Neuron (in vitro differentiated cells): ENCODE results near the gene CDY1.
"Not testable (repeated sequence)": the region's sequence is repeated elsewhere in the genome, so short reads cannot be mapped to it uniquely, and the experiment has no call there.

Experiments
- H2AFZ ChIP-seq: one replicate; pipeline ENCODE4 v1.6.1; 2013; ENCODE audit warnings: low read depth, mild to moderate bottlenecking, inconsistent platforms, low read length, moderate library complexity
- H3K27me3 ChIP-seq: one replicate; pipeline ENCODE4 v1.6.1; 2013; ENCODE audit warnings: low read length; ENCODE audit not compliant: insufficient read depth
- H3K36me3 ChIP-seq: one replicate; pipeline ENCODE4 v1.6.1; 2013; ENCODE audit warnings: low read length; ENCODE audit not compliant: insufficient read depth
- H3K4me1 ChIP-seq: one replicate; pipeline ENCODE4 v1.6.1; 2013; ENCODE audit warnings: low read length; ENCODE audit not compliant: insufficient read depth
- H3K4me3 ChIP-seq: 2 replicates; pipeline ENCODE4 v1.5.1; 2013; ENCODE audit warnings: mild to moderate bottlenecking, low read length, moderate library complexity
- H3K9me3 ChIP-seq: one replicate; pipeline ENCODE4 v1.6.1; 2013; ENCODE audit warnings: low read length

Gene CDY1, protein sequence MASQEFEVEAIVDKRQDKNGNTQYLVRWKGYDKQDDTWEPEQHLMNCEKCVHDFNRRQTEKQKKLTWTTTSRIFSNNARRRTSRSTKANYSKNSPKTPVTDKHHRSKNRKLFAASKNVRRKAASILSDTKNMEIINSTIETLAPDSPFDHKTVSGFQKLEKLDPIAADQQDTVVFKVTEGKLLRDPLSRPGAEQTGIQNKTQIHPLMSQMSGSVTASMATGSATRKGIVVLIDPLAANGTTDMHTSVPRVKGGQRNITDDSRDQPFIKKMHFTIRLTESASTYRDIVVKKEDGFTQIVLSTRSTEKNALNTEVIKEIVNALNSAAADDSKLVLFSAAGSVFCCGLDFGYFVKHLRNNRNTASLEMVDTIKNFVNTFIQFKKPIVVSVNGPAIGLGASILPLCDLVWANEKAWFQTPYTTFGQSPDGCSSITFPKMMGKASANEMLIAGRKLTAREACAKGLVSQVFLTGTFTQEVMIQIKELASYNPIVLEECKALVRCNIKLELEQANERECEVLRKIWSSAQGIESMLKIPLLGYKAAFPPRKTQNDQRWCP

DNA sequence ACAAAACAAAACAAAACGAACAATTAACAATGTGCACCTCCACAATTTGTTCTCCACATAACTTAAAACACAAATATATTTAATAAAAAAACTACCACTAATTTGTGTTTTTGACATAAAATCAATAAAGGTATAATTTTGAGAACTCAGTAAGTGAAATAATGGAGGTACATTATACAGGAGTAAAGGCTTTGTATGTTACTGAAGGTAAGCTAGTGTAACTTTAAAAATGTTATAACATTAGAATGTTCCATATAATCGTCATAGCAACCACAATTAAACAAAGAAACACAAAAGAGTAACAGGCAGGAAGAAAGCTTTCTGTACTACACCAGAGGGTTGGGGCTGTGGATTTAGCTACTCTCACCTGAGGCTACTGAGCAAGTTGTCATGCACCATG lies at the start of gene CDY1:
TSS of gene CDY1 (plus strand) at position 301 of the 400 bp plus-strand sequence. CDS start 326 bp downstream, outside the sequence.
- not testable (repeated sequence) for H3K36me3 ChIP-seq, H2AFZ ChIP-seq, H3K27me3 ChIP-seq, H3K9me3 ChIP-seq, H3K4me1 ChIP-seq, H3K4me3 ChIP-seq

DNA sequence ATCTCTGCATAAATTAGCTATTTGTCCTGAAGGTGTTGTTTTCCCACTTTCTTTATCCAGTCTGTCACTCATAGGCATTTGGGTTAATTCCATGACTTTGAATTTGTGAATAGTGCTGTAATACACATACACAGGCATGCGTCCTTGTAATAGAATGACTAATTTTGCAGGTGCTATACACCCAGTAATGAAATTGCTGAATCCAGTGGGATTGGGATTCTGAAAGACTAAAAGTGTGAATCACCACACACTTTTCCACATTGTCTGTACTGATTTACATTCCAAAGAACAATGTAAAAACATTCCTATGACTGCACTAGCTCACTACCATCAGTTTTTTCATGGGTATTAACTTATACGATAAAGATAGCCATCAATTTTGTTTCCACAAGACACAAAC lies 28.6 kb upstream of the CDY1 start:
- H3K4me3 ChIP-seq, H3K9me3 ChIP-seq, H3K4me1 ChIP-seq, H3K27me3 ChIP-seq, H3K36me3 ChIP-seq, H2AFZ ChIP-seq: not testable (repeated sequence)

DNA sequence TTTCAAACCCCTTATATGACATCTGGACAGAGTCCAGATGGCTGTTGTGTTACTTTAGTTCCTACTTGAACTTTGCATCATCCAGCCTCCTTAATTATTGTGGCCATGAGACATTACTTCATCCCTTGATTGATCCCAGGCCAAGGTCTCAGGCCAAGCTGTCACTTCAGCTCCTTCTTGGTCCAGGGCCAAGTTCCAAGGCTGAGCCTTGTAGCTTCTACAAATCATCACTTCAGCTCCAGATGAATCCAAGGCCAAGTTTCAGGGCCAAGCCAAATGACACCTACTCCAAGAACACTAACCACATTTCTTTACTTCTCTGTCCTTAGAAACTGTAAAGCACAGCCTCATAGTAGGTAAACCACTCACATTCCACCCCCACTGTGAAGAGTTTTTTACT lies 1.7 kb upstream of the CDY1 start:
- not testable (repeated sequence) for H3K4me3 ChIP-seq, H3K9me3 ChIP-seq, H3K27me3 ChIP-seq, H2AFZ ChIP-seq, H3K4me1 ChIP-seq, H3K36me3 ChIP-seq

DNA sequence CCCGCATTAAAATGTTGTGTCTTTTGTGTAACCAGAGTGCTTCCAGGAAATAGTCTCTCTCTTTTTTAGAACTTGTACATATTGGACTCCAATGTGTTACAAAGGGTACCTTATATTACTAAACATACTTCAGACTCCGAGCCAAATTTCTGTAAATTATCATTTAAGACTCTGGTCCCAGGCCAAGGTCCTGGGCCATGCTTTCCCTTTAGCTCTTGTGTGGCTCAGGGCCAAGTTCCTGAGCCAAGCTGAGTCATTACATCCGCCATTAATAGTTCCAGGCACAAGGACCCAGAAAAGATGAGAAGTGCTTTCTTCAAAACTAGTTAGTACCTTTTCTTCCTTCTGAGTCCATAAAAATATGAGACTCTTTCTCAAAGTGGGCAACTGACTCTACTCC lies 4.6 kb downstream of the CDY1 start:
- H2AFZ ChIP-seq, H3K4me1 ChIP-seq, H3K27me3 ChIP-seq, H3K4me3 ChIP-seq, H3K9me3 ChIP-seq, H3K36me3 ChIP-seq: not testable (repeated sequence)

DNA sequence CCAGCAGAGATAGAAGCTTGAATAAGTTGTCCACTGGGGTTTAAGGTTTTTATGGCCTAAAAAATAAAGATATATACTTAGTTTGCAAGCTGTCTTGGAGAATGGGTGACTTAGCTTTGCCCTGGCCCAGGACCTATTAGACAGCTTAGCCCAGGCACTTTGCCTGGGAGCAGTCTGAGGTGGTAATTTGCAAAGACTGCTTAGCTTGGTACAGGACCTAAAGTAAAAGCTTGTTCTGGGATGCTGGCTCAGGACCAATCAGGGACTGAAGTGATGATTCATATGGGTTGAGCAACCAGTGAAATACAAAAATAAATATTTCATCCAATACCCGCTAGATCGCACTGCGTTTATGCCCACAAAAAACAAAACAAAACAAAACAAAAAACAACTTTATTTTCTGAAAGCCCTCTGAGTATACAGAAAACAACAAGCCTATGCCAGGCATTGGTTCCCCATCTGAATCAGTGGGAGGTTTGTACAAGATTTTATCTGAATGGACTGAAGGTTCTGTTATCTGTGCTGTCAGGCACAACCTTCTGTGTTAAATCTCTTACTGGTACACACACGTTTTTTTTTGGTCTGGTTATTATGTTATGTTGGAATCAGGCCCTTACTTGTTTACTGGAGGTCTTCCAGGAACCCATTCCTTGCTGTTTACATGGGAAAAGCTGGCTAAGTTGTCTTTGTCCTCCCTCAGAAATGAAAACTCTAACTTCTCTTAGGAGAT lies 8.6 kb downstream of the CDY1 start:
- not testable (repeated sequence) for H2AFZ ChIP-seq, H3K9me3 ChIP-seq, H3K4me3 ChIP-seq, H3K27me3 ChIP-seq, H3K36me3 ChIP-seq, H3K4me1 ChIP-seq

DNA sequence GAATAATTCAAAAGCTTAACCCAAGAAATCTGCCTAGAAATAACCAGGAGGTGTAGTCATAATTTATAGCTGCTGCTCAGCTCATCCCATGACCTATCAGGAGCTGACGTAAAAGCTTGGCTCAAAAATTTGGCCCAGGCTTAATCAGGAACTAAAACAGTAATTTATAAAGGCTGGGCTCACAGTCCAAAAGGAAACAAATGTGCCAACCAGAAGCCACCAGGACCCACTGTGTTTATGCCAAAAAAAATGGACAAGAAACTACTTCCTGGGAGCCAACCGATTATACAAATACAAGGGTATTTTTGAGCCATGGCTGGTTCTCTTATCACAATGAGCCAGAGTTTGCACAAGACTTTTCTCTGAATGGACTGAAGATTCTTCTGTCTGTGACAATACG lies 17.9 kb downstream of the CDY1 start:
- H3K9me3 ChIP-seq, H2AFZ ChIP-seq, H3K36me3 ChIP-seq, H3K4me1 ChIP-seq, H3K27me3 ChIP-seq, H3K4me3 ChIP-seq: not testable (repeated sequence)

DNA sequence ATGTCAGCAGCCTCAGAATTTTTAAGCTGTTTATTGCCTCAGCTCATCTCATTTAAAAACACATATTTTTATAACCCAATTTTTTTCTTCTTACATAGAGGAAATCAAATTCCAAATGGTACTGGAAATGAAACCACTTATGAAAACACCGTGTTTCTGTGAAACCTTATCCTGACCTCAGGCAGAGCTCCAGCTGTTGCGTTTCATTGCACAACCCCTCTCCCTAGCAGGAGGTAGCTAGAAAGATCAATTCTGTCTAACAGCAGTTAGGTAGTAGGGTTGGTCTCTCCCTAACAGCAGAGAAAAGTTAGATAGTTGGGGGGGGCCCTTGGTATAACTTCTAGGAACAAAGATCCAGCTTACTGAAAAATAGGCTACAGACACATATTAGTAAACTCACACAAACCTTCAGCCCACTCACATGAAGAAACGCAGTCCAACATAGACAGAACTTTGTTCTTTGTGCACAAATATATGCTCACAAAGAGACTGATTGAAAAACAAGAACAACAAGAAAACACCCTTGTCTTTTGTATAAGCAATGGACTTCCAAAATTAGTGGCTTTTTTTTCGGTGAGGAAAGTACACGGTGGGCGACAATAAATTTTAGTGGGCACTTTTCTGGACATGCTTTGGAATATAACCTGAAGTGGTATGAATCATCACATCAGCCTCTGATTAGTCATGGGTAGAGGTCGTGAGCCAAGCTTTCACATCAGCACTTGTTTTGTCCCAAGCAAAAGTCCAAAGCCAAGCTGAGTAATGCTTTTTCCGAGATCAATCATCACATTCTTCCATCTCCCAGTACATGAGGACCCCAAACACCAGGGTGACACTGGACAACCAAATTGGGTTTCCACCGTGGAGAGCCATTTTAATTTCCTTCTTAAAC lies 21.4 kb downstream of the CDY1 start:
- H3K4me3 ChIP-seq, H3K9me3 ChIP-seq, H2AFZ ChIP-seq, H3K27me3 ChIP-seq, H3K4me1 ChIP-seq, H3K36me3 ChIP-seq: not testable (repeated sequence)
